GM18907 (cell line): Measurements from ENCODE around the gene FTSJ1.
"Not testable (repeated sequence)": the region's sequence is repeated elsewhere in the genome, so short reads cannot be mapped to it uniquely, and the experiment has no call there.

Experiments used
- ATAC-seq: cut with Tn5 transposase; IDR thresholded peaks from one replicate; pipeline ENCODE4 v1.9.1; 2021; ENCODE audit warnings: mild to moderate bottlenecking, moderate library complexity; ENCODE audit not compliant: unreplicated experiment

FTSJ1 gene

GRCh38 chrX:48475774-48476577 is at the start of gene FTSJ1:
TSS of gene FTSJ1 (plus strand) at chrX:48476199. CDS start at chrX:48478048, 1,849 bp downstream.
- peak; percentile 81 for ATAC-seq

- not testable (repeated sequence) for ATAC-seq
Measured at GRCh38 chrX:48427027-48427716, 48.8 kb upstream of the FTSJ1 start.

- not testable (repeated sequence) for ATAC-seq
Measured at GRCh38 chrX:48429606-48430005, 46.4 kb upstream of the FTSJ1 start.

- not testable (repeated sequence) for ATAC-seq
Measured at GRCh38 chrX:48430166-48430565, 45.8 kb upstream of the FTSJ1 start.

GRCh38 chrX:48433713-48434112 is 42.3 kb upstream of the FTSJ1 start:
- ATAC-seq: not testable (repeated sequence)

GRCh38 chrX:48447201-48447600 is 28.8 kb upstream of the FTSJ1 start:
- ATAC-seq: not testable (repeated sequence)

GRCh38 chrX:48450076-48450475 is 25.9 kb upstream of the FTSJ1 start:
- no peak for ATAC-seq

GRCh38 chrX:48451708-48452107 is 24.3 kb upstream of the FTSJ1 start:
- no peak for ATAC-seq

GRCh38 chrX:48456628-48457331 is 19.2 kb upstream of the FTSJ1 start:
- ATAC-seq: no peak

- no peak for ATAC-seq
Measured at GRCh38 chrX:48458711-48459110, 17.3 kb upstream of the FTSJ1 start.

- ATAC-seq: no peak
Measured at GRCh38 chrX:48459483-48459882, 16.5 kb upstream of the FTSJ1 start.

- ATAC-seq: no peak
Measured at GRCh38 chrX:48460031-48460430, 16.0 kb upstream of the FTSJ1 start.

GRCh38 chrX:48460606-48461005 is 15.4 kb upstream of the FTSJ1 start:
- no peak for ATAC-seq

- ATAC-seq: no peak
Measured at GRCh38 chrX:48461830-48462229, 14.2 kb upstream of the FTSJ1 start.

- no peak for ATAC-seq
Measured at GRCh38 chrX:48465336-48465933, 10.6 kb upstream of the FTSJ1 start.

- ATAC-seq: no peak
Measured at GRCh38 chrX:48466696-48467095, 9.3 kb upstream of the FTSJ1 start.

- ATAC-seq: no peak
Measured at GRCh38 chrX:48467281-48467761, 8.7 kb upstream of the FTSJ1 start.

GRCh38 chrX:48468247-48468671 is 7.7 kb upstream of the FTSJ1 start:
- ATAC-seq: no peak

- ATAC-seq: peak; percentile 41
Measured at GRCh38 chrX:48468693-48469691, 7.0 kb upstream of the FTSJ1 start.
